Measurements from ENCODE around the gene LRMDA.

LRMDA gene

GRCh38 chr10:75425291-75426079 lies 5.9 kb upstream of the LRMDA start:
- no peak for DNase-seq

GRCh38 chr10:75426880-75427279 lies 4.5 kb upstream of the LRMDA start:
- DNase-seq: no peak

GRCh38 chr10:75427951-75428350 lies 3.5 kb upstream of the LRMDA start:
- DNase-seq: no peak

- DNase-seq: no peak
These were observed 2.8 kb upstream of the LRMDA start for GRCh38 chr10:75428434-75429158.

- DNase-seq: no peak
These were observed 2.1 kb upstream of the LRMDA start for GRCh38 chr10:75429159-75429827.

GRCh38 chr10:75430000-75430763 lies 1.2 kb upstream of the LRMDA start:
- DNase-seq: no peak

GRCh38 chr10:75432176-75432575 lies 752 bp downstream of the LRMDA start:
- no peak for DNase-seq

GRCh38 chr10:75432763-75433162 lies 1.3 kb downstream of the LRMDA start:
- DNase-seq: no peak

- no peak for DNase-seq
These were observed 1.8 kb downstream of the LRMDA start for GRCh38 chr10:75433216-75433615.

- DNase-seq: no peak
These were observed 2.9 kb downstream of the LRMDA start for GRCh38 chr10:75434291-75434690.

GRCh38 chr10:75435291-75435690 lies 3.9 kb downstream of the LRMDA start:
- DNase-seq: no peak

- no peak for DNase-seq
These were observed 5.5 kb downstream of the LRMDA start for GRCh38 chr10:75436896-75437295.

GRCh38 chr10:75437693-75438092 lies 6.3 kb downstream of the LRMDA start:
- no peak for DNase-seq

- DNase-seq: no peak
These were observed 6.9 kb downstream of the LRMDA start for GRCh38 chr10:75438275-75438674.

GRCh38 chr10:75439811-75440210 lies 8.4 kb downstream of the LRMDA start:
- DNase-seq: no peak

- DNase-seq: no peak
These were observed 8.9 kb downstream of the LRMDA start for GRCh38 chr10:75440271-75440793.

GRCh38 chr10:75441196-75441595 lies 9.8 kb downstream of the LRMDA start:
- DNase-seq: no peak

- no peak for DNase-seq
These were observed 10.3 kb downstream of the LRMDA start for GRCh38 chr10:75441682-75442081.

- no peak for DNase-seq
These were observed 11.9 kb downstream of the LRMDA start for GRCh38 chr10:75443362-75443761.

GRCh38 chr10:75444781-75445386 lies 13.5 kb downstream of the LRMDA start:
- DNase-seq: no peak

- no peak for DNase-seq
These were observed 15.1 kb downstream of the LRMDA start for GRCh38 chr10:75446508-75446907.

- no peak for DNase-seq
These were observed 16.7 kb downstream of the LRMDA start for GRCh38 chr10:75448166-75448565.
